Measurements from ENCODE around the gene KRTAP4-12. TPM values are rescaled to one million over a fixed set of nuclear protein-coding genes. Genes with fewer than 3 reads are reported as not detected.
"Not testable (repeated sequence)": the region's sequence is repeated elsewhere in the genome, so short reads cannot be mapped to it uniquely, and the experiment has no call there.

Gene KRTAP4-12
- total RNA-seq, 2 donors from 2014 or later = not detected

DNA sequence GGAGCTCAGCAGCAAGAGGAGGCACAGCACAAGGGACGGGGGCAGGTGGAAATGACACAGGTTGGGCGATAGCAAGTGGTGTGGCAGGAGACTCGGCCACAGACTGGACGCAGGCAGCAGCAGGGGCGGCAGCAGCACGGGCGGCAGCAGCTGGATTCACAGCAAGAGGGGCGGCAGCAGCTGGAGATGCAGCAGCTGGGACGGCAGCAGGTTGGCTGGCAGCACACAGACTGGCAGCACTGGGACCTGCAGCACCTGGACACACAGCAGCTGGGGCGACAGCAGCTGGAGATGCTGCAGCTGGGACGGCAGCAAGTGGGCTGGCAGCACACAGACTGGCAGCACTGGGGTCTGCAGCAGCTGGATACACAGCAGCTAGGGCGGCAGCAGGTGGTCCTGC is 15.9 kb upstream of the KRTAP4-12 start:
- not testable (repeated sequence) for DNase-seq (ENCODE audit: low spot score in 2 of 2); ATAC-seq
- Mint-ChIP-seq H3K27ac (peak overlapping the region in 1 of 2 donors; percentile 11), H3K9me3 (peaks cover 28 to 45% of the 10 kb centered on the region in 2 donors), H3K36me3 (peaks cover 28 to 32% of the 10 kb centered on the region in 2 donors)

DNA sequence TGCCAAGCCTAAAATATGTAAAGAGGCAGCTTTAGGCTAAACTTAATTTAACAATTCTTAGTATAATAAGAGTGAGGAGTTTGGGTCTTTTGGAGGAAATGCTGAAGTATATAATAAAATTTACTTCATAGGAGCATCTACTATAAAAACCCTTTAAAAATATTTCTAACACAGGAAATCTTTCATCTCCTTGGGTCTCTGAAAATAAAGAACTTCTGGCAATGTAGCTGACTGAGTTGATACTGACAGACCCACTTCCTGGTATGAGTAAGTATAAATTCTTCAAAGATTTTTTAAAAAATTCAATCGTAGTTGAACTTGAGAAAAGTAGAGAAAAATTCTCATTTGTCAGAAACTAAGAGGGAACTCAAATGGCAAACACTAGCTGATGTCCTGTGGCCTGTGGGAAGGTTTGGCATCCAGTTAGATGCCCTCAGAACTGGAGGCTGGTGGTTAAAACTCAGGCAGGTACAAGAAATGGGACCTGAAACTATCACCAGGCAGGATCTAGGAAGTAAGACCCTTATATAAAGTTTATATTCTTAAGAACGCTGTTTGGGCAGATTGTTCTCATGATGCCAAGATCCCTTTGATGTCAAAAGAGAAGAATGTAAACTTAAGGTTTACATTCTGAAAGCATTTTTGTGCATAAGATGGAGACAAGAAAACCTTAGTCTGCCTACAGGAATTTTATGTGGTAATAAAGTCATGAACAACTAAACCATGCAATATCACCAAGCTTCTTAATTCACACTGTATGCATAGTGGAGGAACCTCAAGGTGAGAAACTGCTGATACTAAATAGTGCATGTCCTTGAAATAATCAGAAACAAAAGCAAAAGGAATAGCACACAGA is 10.1 kb upstream of the KRTAP4-12 start:
- no peaks in the 10 kb centered on the region for H3K36me3 Mint-ChIP-seq
- H3K9me3 Mint-ChIP-seq = peaks cover 4 to 13% of the 10 kb centered on the region in 2 donors
- DNase-seq (ENCODE audit: low spot score in 2 of 2) (no peak), ATAC-seq (peak in 1 of 2 donors; percentile 20)
- H3K27ac Mint-ChIP-seq = no peak overlapping the region

DNA sequence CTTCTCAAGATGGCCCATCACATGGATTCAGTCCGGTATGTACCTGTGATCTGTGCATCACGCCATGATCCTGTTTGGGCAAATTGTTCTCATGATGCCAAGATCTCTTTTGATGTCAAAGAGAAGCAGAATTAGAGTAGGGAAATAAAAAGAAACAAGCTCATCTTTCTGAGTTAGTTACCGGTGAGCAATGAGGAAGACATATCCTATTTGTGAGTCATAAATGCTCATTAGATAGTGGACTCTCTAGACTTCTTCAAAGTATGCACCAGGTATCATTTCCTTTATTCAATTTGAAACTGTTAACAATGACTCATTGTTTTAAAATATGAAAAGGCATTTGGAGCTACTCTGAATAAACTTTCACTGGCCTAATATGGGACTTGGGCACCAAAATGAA is 8.0 kb upstream of the KRTAP4-12 start:
- Mint-ChIP-seq H3K36me3 (no peaks in the 10 kb centered on the region), H3K9me3 (peaks cover 0 to 8% of the 10 kb centered on the region in 2 donors), H3K27ac (peak overlapping the region in 1 of 2 donors; percentile 17)
- ATAC-seq (peak in 1 of 2 donors; percentile 40), DNase-seq (ENCODE audit: low spot score in 2 of 2) (no peak)

- Mint-ChIP-seq H3K9me3 (peaks cover 1 to 16% of the 10 kb centered on the region in 2 donors), H3K27ac (no peak overlapping the region), H3K36me3 (peaks cover 0 to under 1% of the 10 kb centered on the region in 2 donors)
- ATAC-seq = no peak
- DNase-seq (ENCODE audit: low spot score in 2 of 2) = no peak
These were observed 3.4 kb upstream of the KRTAP4-12 start for GRCh38 chr17:41127371-41127770.

DNA sequence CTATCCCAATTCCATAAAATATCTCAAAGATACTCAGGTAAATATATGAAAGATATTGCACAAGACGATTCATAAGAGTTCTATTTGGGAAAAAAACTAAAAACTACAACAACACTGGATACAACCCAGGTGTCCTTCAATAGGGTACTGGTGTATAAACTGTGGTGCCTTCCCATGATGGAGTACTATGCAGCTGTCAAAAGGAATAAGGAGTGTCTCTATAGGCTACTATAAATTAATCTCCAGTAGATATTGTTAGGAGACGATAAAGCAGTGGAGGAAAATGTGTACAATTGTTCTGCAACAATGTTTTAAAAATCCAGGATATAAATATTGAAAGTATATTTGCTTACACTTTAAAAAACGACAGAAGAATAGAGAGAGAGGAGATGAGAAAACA is 2.4 kb upstream of the KRTAP4-12 start:
- peaks cover 0 to 4% of the 10 kb centered on the region in 2 donors for H3K36me3 Mint-ChIP-seq
- no peak overlapping the region for H3K27ac Mint-ChIP-seq
- H3K9me3 Mint-ChIP-seq = peaks cover 6 to 16% of the 10 kb centered on the region in 2 donors
- ATAC-seq = no peak
- no peak for DNase-seq (ENCODE audit: low spot score in 2 of 2)

DNA sequence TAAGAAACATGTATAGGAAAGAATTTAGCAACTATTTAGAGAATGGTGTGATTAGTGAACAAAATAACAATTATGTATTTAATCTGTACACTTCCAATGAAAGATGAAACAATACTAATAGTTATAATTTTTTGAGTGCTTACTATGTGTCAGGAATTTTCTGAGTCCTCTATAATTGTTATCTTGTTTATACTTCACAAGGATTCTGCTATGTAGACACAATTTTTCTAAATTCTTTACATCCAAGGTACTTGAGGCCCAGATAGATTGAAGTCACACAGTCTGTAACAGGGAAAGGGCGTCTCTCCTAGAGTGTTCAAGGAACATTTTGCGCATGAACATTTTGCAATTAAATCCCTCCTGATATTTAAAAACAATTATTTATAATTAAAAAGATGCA is 1.1 kb upstream of the KRTAP4-12 start:
- peaks cover 10 to 20% of the 10 kb centered on the region in 2 donors for H3K9me3 Mint-ChIP-seq
- DNase-seq (ENCODE audit: low spot score in 2 of 2) = no peak
- H3K36me3 Mint-ChIP-seq = peaks cover 0 to 9% of the 10 kb centered on the region in 2 donors
- no peak for ATAC-seq
- H3K27ac Mint-ChIP-seq = no peak overlapping the region

- DNase-seq (ENCODE audit: low spot score in 2 of 2); H3K36me3 Mint-ChIP-seq; ATAC-seq: not testable (repeated sequence)
- Mint-ChIP-seq H3K9me3 (peaks cover 10 to 15% of the 10 kb centered on the region in 2 donors), H3K27ac (peak overlapping the region; percentile 41 to 73)
These were observed 541 bp downstream of the KRTAP4-12 start for GRCh38 chr17:41123292-41123990.

DNA sequence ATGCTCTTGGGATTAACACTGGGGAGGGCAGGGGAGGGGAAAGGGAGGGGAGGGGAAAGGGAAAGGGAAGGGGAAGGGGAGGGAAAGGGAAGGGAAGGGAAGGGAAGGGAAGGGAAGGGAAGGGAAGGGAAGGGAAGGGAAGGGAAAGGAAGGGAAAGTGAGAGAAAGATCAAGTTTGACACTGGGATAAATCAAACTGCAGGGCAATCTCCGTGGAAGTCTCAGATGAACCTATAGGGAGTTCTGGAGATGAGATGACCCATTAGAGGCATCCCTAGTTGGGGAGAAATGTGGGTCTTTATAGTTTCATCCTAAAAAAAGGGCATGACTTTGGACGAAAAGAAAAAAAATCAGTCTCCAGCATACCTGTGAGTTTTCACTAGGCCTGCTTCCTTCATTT is 2.2 kb downstream of the KRTAP4-12 start:
- ATAC-seq (no peak), DNase-seq (ENCODE audit: low spot score in 2 of 2) (no peak)
- Mint-ChIP-seq H3K27ac (no peak overlapping the region), H3K9me3 (peaks cover 10 to 12% of the 10 kb centered on the region in 2 donors), H3K36me3 (peaks cover 0 to 9% of the 10 kb centered on the region in 2 donors)

- not testable (repeated sequence) for ATAC-seq; H3K36me3 Mint-ChIP-seq; DNase-seq (ENCODE audit: low spot score in 2 of 2)
- Mint-ChIP-seq H3K9me3 (peaks cover 8 to 10% of the 10 kb centered on the region in 2 donors), H3K27ac (peak overlapping the region in 1 of 2 donors; percentile 81)
These were observed 4.0 kb downstream of the KRTAP4-12 start for GRCh38 chr17:41119696-41120690.

- peaks cover 8 to 10% of the 10 kb centered on the region in 2 donors for H3K9me3 Mint-ChIP-seq
- no peak overlapping the region for H3K27ac Mint-ChIP-seq
- H3K36me3 Mint-ChIP-seq = peaks cover 0 to 9% of the 10 kb centered on the region in 2 donors
- DNase-seq (ENCODE audit: low spot score in 2 of 2) (no peak), ATAC-seq (no peak)
These were observed 5.3 kb downstream of the KRTAP4-12 start for GRCh38 chr17:41118721-41119120.

- ATAC-seq; DNase-seq (ENCODE audit: low spot score in 2 of 2); H3K36me3 Mint-ChIP-seq: not testable (repeated sequence)
- Mint-ChIP-seq H3K9me3 (peaks cover 4 to 10% of the 10 kb centered on the region in 2 donors), H3K27ac (peak within 1 kb of the TSS in 1 of 2 donors; percentile 8)
These were observed 6.1 kb downstream of the KRTAP4-12 start, which contains the start of gene KRTAP4-11 for GRCh38 chr17:41117846-41118386. TSS of gene KRTAP4-11 (minus strand) at chr17:41118373. CDS start at chr17:41118315, 58 bp downstream.

- Mint-ChIP-seq H3K27ac (no peak overlapping the region), H3K36me3 (peaks cover 0 to 8% of the 10 kb centered on the region in 2 donors), H3K9me3 (peaks cover 4 to 6% of the 10 kb centered on the region in 2 donors)
- ATAC-seq = no peak
- no peak for DNase-seq (ENCODE audit: low spot score in 2 of 2)
These were observed 7.7 kb downstream of the KRTAP4-12 start for GRCh38 chr17:41116297-41116696.

- H3K9me3 Mint-ChIP-seq = peaks cover 4 to 12% of the 10 kb centered on the region in 2 donors
- no peak overlapping the region for H3K27ac Mint-ChIP-seq
- peaks cover 0 to 9% of the 10 kb centered on the region in 2 donors for H3K36me3 Mint-ChIP-seq
- ATAC-seq (no peak), DNase-seq (ENCODE audit: low spot score in 2 of 2) (no peak)
These were observed 12.7 kb downstream of the KRTAP4-12 start for GRCh38 chr17:41111151-41111885.

DNA sequence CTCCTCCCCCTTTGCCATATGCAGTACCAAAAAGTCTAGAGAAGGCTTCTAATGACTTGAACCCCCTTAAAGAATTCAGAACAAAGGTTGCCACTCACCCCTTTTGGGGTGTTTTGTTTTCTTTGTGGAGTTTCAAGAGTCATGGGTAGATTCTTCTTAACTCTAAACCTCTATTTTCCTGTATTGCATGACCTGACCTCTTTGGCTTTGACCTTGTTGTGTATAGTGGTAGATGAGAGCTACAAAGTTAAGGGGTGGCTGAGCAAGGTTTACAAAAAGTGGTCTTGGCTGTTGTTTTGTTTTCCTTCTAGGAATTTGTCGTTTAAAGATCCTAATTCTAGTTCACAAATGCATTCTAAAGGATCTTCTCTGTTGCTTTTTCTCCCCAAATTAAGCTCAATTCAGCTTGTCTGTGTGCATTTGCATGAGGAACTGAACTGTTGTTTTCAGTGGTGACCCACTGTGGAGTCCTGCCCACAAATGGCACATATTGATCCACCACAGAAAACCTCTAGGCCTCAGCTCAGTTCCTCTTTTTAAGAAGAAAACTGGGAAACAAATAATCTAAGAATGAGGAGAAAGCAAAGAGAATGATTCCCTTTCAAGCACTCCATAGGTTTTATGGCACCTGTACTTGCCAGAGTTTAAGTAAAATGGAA is 15.1 kb downstream of the KRTAP4-12 start:
- H3K27ac Mint-ChIP-seq; H3K36me3 Mint-ChIP-seq; DNase-seq (ENCODE audit: low spot score in 2 of 2); ATAC-seq: not testable (repeated sequence)
- H3K9me3 Mint-ChIP-seq = peaks cover 4 to 12% of the 10 kb centered on the region in 2 donors

Data from activated naive CD4-positive, alpha-beta T cell treated with anti-CD3 and anti-CD28 coated beads, Interleukin-2, amount 50 U/mL, for 72 hours (primary cell).